ENCODE results near the gene WBP11.
A peak's percentile ranks its signal among the peaks of the same experiment; 100 is the strongest.

WBP11 gene

DNA sequence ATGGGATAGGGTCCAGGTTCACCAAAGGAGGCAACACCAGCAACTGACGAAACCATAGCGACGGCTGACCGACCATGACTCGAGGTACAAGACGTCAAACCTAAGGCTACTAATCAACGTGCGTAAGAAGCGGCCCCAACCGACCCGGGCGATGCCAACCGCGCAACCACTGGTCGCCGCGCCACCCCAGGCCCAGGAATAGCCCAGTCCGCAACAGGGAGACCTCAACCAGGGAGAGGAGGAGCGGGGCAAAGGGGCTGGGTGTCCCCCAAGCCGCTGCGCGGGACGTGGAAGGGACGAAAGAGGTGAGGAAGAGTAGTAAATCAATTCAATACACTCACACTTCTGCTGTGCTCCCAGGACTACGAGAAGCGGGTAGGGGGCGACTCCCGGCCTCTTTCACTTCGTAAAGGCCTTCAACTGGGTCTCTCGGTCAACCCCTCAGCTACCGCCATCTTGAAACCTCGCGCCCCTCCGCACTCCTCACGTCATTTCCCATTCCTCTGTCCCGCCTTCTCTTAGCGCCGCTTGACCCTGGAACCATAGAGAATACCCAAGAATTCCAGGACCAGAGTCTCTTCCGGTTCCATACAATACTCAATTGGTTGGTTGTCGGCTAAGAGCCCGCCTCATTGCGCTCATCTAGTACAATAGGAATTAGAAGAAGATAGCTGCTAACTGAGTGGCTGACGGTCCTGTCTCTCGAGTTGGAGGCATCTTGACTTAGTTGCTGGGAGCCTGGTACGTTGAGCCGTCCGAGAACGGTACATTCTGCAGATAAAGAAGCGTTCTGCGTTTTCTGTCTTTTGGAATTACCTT, at the start of gene WBP11, which contains the start of gene C12orf60:
Gene WBP11 (minus strand): TSS at position 468 of the 819 bp plus-strand sequence. CDS start 2,095 bp downstream, outside the sequence.
Gene C12orf60 (plus strand): TSS at position 660 of the 819 bp plus-strand sequence. CDS start 19,266 bp downstream, outside the sequence.
- DNase-seq (ENCODE audit: low spot score), result peak; percentile 99

- no peak for DNase-seq (ENCODE audit: low spot score)
Observed at GRCh38 chr12:14852880-14853279, 49.6 kb upstream of the WBP11 start.

DNA sequence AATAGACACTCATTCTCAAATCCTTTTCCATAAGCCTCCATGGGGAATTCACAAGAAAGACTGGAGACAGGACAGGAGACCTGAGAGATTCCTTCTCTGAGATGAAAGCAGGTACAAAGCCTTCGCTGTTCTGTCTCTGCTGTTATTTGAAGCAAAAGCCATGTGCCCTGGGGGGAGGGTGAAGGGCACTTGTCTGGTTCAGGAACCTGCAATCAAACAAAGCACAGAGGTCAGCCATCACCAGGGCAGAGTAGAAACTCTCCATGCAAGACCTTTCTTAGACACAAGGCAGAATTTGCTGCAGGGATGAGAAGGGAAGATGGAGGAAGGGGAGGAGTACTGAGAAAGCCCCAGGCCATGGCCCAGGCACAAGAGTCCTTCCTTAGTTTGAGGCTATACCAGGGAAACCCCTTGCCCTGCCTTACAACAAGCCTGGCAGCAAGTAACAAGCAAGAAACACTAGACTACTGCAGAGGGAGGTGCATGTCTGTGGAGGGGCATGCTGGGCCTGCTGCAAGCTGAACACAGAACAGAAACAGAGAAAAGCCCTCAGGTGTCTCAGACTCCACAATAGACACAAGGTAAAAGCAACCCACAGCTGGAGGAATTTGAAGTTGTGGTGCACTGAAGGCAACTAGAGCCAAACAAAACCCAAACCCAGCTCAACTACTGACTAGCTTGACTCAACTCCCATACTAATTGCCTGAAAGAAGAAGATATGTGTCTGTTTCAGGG, 47.8 kb upstream of the WBP11 start:
- DNase-seq (ENCODE audit: low spot score), result no peak

DNA sequence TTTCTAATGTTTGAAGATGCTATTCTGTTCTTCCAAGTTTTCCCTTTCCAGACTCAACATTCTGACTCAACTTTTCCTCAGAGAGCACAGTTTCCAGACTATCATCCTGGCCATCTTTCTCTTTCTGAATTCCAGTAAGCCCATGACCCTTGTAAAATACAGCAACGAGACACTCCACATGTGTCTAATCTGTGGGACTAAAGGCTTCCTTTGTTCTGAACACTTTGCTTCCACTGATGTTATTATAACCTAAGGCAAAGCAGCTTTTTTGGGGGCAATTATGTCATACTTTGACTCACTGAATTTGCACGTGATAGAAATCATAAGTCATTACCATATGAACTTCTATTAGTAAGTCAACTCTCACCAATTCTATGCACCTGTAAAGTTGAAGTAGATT, 46.4 kb upstream of the WBP11 start:
- no peak for DNase-seq (ENCODE audit: low spot score)

GRCh38 chr12:14846876-14847580, 43.8 kb upstream of the WBP11 start:
- DNase-seq (ENCODE audit: low spot score), result no peak

GRCh38 chr12:14846042-14846587, 42.8 kb upstream of the WBP11 start:
- DNase-seq (ENCODE audit: low spot score), result no peak

GRCh38 chr12:14845350-14845750, 42.1 kb upstream of the WBP11 start:
- peak; percentile 62 for DNase-seq (ENCODE audit: low spot score)

- DNase-seq (ENCODE audit: low spot score), result no peak
Observed at GRCh38 chr12:14844401-14844800, 41.1 kb upstream of the WBP11 start.

GRCh38 chr12:14843425-14843887, 40.2 kb upstream of the WBP11 start, which contains the start of gene ART4:
TSS of gene ART4 (minus strand) at chr12:14843526. CDS start at chr12:14843113, 413 bp downstream.
- DNase-seq (ENCODE audit: low spot score), result no peak

DNA sequence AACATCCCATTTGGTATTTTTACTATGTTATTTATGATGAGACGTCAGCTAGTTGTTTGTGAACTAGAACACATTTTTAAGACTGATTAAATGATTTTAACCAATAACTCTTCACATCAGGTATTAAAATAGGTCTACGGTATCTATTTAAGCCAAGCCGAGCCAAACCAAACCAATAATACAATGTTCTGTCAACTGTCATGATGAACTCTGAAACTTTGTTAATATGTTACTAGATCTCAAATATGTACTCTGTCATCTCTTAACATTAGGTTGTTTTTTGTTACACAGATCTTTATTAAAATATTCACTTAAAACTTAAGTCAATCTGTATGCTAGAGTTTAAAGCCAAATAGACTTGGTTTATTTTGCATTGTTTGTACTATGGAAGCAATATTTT, 39.0 kb upstream of the WBP11 start:
- no peak for DNase-seq (ENCODE audit: low spot score)

DNA sequence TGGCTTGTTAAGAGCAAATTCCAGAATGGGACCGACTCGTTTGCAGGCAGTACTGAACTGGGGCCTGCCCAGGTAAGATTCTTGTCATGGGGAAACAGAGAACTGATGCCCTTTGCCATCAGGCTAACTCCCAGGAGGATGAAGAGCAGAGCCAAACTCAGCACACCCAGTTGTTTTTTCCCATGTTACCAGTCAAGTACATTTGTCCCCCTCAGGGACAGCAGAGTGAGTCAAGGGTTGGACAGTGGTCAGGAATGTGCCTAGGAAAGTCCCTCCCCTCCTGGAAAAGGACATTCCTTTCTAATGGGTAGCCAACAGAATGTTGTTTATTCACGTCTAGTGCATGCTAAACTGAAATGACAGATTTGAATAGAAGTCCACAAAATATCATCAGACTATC, 38.5 kb upstream of the WBP11 start:
- no peak for DNase-seq (ENCODE audit: low spot score)

GRCh38 chr12:14840616-14841015, 37.3 kb upstream of the WBP11 start:
- DNase-seq (ENCODE audit: low spot score), result no peak

DNA sequence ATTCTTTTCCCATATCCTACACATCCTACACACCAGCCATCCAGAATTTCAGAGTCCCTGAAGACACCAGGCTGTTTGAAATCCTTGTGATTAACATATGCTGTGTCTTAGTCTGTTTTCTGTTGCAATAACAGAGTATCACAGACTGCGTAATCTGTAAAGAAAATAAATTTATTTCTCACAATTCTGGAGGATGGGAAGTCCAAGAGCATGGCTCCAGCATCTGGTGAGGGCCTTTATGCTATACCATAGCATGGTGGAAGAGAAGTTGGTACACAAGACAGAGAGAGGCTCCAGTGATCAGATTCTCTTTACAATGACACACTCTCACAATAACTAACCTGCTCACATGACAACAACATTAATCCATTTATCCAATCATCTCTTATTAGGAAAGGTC, 36.0 kb upstream of the WBP11 start:
- DNase-seq (ENCODE audit: low spot score), result no peak

DNA sequence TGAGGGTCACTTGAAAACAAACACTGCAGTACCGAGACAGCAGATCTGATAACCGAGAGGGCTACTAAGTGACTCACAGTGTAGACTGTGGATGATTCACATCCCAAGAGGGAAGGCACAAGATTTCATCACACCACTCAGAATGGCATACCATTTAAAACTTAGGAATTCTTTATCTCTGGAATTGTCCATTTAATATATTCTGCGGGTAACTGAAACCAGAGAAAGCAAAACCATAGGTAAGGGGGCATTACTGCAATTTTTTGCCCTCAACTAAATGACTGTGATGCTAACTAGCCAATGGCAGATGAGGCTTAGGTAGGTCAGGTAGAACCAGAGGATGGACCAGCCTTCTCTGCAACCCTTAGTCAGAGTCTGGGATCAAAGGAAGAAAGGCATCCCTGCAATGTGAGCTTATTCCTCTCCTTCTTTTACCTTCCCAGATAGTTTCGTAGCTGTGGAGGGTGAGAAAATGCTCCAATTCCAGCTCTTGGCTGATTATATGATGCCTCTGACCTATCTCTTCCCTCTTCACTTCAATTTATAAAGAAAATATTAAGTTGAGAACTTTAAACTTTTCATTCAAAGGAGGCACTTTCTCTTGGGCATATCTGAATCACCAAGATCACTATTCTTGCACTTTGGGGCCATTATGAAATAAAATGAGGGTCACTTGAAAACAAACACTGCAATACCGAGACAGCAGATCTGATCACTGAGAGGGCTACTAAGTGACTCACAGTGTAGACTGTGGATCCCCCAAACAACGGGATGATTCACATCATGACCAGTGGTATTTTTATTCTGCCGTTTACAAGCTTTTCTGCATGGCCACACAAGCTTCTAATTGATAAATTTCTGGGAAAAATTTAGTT, 33.3 kb upstream of the WBP11 start:
- peak; percentile 87 for DNase-seq (ENCODE audit: low spot score)

DNA sequence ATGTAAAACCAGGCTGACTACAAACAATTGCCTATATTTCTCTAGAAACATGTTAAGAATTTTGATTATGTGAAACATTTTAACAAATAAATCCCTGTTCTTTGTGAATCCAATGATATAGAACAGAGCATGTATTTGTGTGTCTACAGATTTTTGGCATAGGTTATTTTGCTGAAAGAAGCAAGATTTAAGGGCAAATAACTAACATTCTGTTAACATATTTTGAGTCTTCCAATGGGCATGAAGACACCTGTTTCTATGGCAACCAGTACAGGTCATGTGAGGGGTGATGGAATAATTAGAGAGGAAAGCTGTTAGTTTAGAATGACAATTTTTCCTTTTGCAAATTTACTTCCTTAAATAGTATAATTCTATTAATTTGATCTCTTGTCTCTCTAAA, 31.2 kb upstream of the WBP11 start:
- DNase-seq (ENCODE audit: low spot score), result no peak

DNA sequence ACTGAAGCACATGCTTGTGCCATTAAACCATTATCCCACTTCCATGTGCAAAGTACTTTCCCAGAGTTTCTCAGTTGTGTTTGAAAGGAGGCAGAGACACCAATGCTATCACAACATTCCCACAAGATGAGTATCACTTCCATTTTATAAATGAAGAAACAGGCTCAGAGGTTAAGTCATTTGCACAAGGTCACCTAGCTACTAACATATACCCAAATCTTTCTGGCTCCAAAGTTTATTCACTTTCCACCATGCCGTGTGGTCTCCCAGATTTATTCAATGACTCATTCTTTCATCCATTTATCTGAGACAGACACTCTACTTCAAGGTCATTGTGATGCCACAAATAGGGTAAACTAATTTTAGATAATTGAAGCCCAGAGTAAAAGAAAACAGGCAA, 30.7 kb upstream of the WBP11 start:
- no peak for DNase-seq (ENCODE audit: low spot score)

DNA sequence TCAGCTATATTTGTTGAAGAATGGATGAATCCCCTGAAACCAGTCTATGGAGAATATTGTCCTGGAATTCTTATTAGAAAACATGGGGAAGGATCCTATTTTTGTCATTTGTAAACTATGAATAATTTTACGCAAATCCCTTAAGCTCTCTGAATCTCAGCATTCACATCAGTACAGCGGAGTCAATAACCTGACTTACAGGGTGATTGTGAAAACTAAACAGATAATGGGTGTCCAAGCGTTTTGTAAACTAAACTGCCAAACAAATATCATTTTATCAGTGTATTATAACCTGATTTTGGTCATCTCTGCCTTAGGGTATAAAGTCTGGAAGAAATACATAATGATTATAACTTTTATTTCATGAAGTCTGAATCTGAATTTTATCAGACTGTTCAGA, 30.1 kb upstream of the WBP11 start:
- DNase-seq (ENCODE audit: low spot score), result no peak

DNA sequence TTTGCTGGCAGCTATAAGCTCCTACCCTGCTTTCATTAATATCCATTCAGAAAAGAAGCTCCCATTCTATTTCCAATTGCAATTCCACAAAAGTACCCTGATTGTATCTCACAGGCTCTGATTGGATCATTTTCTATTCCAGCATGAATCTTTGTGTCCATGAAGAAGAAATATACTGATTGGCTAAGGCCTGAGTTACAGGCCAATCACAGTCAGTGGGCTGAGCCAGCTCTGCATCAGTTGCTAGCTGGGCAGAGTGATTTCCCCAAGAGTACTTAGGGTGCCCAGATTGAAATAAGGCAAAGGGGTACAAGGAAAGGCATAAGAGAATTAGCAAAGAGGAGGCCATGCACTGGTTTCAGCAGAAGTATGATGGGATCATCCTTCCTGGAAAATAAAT, 25.6 kb upstream of the WBP11 start:
- peak; percentile 53 for DNase-seq (ENCODE audit: low spot score)

- no peak for DNase-seq (ENCODE audit: low spot score)
Observed at GRCh38 chr12:14827043-14827442, 23.8 kb upstream of the WBP11 start.

GRCh38 chr12:14826491-14826890, 23.2 kb upstream of the WBP11 start:
- no peak for DNase-seq (ENCODE audit: low spot score)

DNA sequence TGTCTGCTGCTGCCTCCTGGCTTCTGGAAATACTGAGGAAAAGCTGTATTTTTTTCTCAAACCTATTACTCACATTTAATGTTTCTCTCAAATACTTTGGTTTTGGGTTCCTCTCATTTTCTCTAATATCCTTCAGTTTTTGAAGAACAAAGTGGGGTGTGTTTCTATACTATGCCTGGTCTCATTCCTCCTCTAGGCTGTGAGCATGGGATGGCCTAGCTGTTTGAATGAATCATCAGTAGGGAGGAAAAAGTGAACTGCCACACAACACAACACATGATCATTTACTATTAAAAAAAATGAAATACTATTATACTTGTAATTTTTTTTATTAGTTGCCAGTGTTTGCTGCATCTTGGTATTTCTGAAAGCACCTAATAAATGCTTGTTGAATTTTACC, 22.0 kb upstream of the WBP11 start:
- DNase-seq (ENCODE audit: low spot score), result no peak

All from RKO (cell line).